Measurements from ENCODE around the gene CASP6. TPM values are rescaled to one million over a fixed set of nuclear protein-coding genes. Genes with fewer than 3 reads are reported as not detected.

Gene CASP6
- polyA plus RNA-seq, 3 donors, result 4.7 to 24.4 (median 23.3) TPM

DNA sequence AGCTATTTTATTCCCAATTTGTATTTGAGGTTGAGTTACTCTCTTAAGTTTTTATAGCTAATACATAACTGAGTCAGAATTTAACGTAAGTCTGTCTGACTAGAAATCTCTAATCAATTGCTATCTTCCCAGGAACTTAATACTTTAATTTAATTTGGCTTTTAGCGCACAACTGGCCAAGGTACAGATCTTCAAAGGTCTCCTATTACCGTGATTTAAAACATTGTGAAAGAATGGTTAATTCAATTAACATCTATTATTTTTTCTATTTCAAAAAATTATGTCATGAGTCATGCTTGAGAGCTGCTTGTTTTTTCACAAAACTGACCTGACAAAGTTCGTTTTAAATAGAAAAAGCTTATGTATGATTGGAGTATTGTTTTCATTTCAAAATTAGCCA lies 48.6 kb upstream of the CASP6 start:
- intact Hi-C loops (cut with micrococcal nuclease), result no loop called here
- H3K4me1 Mint-ChIP-seq, result peaks cover 9% of the 10 kb centered on the region
- no peak overlapping the region for H2AFZ ChIP-seq (ENCODE audit: insufficient read depth, low read depth, low read length, poor library complexity, severe bottlenecking)
- peaks cover 0 to 4% of the 10 kb centered on the region in 2 donors for H3K4me1 ChIP-seq (ENCODE audit: control insufficient read depth in 1 of 2, insufficient read depth in 2 of 2, low read length in 2 of 2)
- no peaks in the 10 kb centered on the region for H3K36me3 Mint-ChIP-seq
- peaks cover 0 to 2% (median 0%) of the 10 kb centered on the region in 7 donors for H3K9me3 Mint-ChIP-seq
- no peaks in the 10 kb centered on the region for H3K36me3 ChIP-seq (replicated peaks in 1 of 2; ENCODE audit: control insufficient read depth in 1 of 2, insufficient read depth in 2 of 2, low read length in 2 of 2)
- no peak for DNase-seq
- no peaks in the 10 kb centered on the region for H3K27me3 Mint-ChIP-seq (ENCODE audit: low read depth in 3 of 3)
- no peak overlapping the region for H3K27ac ChIP-seq (ENCODE audit: low read depth in 1 of 2, low read length in 2 of 2)
- H3K4me3 Mint-ChIP-seq, result no peak overlapping the region
- no peaks in the 10 kb centered on the region for H4K20me1 ChIP-seq (ENCODE audit: insufficient read depth, low read length)
- no peak overlapping the region for H3K9ac ChIP-seq (ENCODE audit: insufficient read depth, low read length, poor library complexity, severe bottlenecking)
- H3K79me2 ChIP-seq (ENCODE audit: insufficient read depth, low read length), result no peaks in the 10 kb centered on the region
- TF ChIP-seq, protein P1, sequence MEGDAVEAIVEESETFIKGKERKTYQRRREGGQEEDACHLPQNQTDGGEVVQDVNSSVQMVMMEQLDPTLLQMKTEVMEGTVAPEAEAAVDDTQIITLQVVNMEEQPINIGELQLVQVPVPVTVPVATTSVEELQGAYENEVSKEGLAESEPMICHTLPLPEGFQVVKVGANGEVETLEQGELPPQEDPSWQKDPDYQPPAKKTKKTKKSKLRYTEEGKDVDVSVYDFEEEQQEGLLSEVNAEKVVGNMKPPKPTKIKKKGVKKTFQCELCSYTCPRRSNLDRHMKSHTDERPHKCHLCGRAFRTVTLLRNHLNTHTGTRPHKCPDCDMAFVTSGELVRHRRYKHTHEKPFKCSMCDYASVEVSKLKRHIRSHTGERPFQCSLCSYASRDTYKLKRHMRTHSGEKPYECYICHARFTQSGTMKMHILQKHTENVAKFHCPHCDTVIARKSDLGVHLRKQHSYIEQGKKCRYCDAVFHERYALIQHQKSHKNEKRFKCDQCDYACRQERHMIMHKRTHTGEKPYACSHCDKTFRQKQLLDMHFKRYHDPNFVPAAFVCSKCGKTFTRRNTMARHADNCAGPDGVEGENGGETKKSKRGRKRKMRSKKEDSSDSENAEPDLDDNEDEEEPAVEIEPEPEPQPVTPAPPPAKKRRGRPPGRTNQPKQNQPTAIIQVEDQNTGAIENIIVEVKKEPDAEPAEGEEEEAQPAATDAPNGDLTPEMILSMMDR (IDR thresholded peaks at IDR 0.05), result no peak
- H3K4me2 ChIP-seq (replicated peaks; ENCODE audit: extremely low read depth, low read length, poor library complexity, severe bottlenecking), result no peak overlapping the region
- no CpG with 5 or more reads among the region's 4 CpGs for WGBS (ENCODE audit: insufficient coverage)
- no peaks in the 10 kb centered on the region for H3K27me3 ChIP-seq (ENCODE audit: control insufficient read depth in 2 of 2, insufficient read depth in 2 of 2, low read length in 2 of 2)
- no peaks in the 10 kb centered on the region for H3K9me3 ChIP-seq (replicated peaks in 1 of 2; ENCODE audit: control insufficient read depth in 1 of 2, insufficient read depth in 1 of 2, low read length in 2 of 2)
- no peak overlapping the region for H3K27ac Mint-ChIP-seq
- H3K4me3 ChIP-seq (replicated peaks in 1 of 3; ENCODE audit: low read depth in 2 of 3, low read length in 3 of 3), result no peak overlapping the region

DNA sequence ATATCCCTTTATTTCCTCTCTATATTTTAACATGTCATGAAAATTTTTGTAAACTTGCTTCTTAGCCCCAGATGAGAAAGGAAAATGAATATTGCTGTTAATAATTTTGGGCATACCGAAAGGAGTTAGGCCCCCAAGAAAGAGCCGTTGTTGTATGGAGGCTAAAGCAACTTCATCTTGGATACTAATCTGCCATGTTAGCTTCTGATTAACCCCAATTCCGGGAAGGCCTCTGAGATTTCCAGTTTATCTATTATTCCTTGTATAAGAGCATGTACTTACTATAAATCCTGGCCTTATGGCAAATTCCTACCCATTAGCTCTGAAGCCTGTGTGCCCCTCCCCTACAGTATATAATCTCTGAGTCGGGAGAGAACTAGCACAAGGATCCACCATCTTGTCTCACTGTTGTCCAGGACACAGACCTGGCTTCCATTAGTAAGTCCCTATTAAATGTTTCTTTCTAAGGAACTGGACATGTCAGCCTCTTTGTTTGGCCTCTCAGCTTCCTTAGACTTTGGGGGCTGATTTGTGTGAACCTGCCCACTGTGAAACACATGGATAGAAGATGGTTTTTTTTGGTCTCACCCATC lies 47.5 kb upstream of the CASP6 start:
- intact Hi-C loops (cut with micrococcal nuclease), result no loop called here
- TF ChIP-seq, protein P1 (IDR thresholded peaks at IDR 0.05), result no peak
- Histone ChIP-seq H3K4me1 (ENCODE audit: control insufficient read depth in 1 of 2, insufficient read depth in 2 of 2, low read length in 2 of 2) (no peaks in the 10 kb centered on the region), H3K9ac (ENCODE audit: insufficient read depth, low read length, poor library complexity, severe bottlenecking) (no peak overlapping the region), H4K20me1 (ENCODE audit: insufficient read depth, low read length) (no peaks in the 10 kb centered on the region), H3K27ac (ENCODE audit: low read depth in 1 of 2, low read length in 2 of 2) (no peak overlapping the region), H3K27me3 (ENCODE audit: control insufficient read depth in 2 of 2, insufficient read depth in 2 of 2, low read length in 2 of 2) (no peaks in the 10 kb centered on the region), H3K79me2 (ENCODE audit: insufficient read depth, low read length) (no peaks in the 10 kb centered on the region), H3K9me3 (replicated peaks in 1 of 2; ENCODE audit: control insufficient read depth in 1 of 2, insufficient read depth in 1 of 2, low read length in 2 of 2) (no peaks in the 10 kb centered on the region), H3K4me3 (replicated peaks in 1 of 3; ENCODE audit: low read depth in 2 of 3, low read length in 3 of 3) (no peak overlapping the region), H3K36me3 (replicated peaks in 1 of 2; ENCODE audit: control insufficient read depth in 1 of 2, insufficient read depth in 2 of 2, low read length in 2 of 2) (no peaks in the 10 kb centered on the region), H3K4me2 (replicated peaks; ENCODE audit: extremely low read depth, low read length, poor library complexity, severe bottlenecking) (no peak overlapping the region), H2AFZ (ENCODE audit: insufficient read depth, low read depth, low read length, poor library complexity, severe bottlenecking) (no peak overlapping the region)
- 100% methylated on average over 2 of the region's 4 CpGs for WGBS (ENCODE audit: insufficient coverage)
- Mint-ChIP-seq H3K36me3 (no peaks in the 10 kb centered on the region), H3K27me3 (ENCODE audit: low read depth in 3 of 3) (no peaks in the 10 kb centered on the region), H3K27ac (no peak overlapping the region), H3K4me1 (no peaks in the 10 kb centered on the region), H3K9me3 (no peaks in the 10 kb centered on the region), H3K4me3 (no peak overlapping the region)
- no peak for DNase-seq
